Fibroblast of peridontal ligament (primary cell): Measurements from ENCODE around the gene RNASE8.
A peak's percentile ranks its signal among the peaks of the same experiment; 100 is the strongest.

ENCODE experiments used
- DNase-seq: peaks from one replicate; pipeline ENCODE4 v3.0.0-alpha.2; 2010; ENCODE audit errors: extremely low read depth

Gene RNASE8

GRCh38 chr14:21029917-21030316 lies 27.7 kb upstream of the RNASE8 start, which contains the start of gene TPPP2:
Gene TPPP2 (plus strand): TSS chr14:21030217. CDS start chr14:21030582, 365 bp downstream.
- DNase-seq: no peak

DNA sequence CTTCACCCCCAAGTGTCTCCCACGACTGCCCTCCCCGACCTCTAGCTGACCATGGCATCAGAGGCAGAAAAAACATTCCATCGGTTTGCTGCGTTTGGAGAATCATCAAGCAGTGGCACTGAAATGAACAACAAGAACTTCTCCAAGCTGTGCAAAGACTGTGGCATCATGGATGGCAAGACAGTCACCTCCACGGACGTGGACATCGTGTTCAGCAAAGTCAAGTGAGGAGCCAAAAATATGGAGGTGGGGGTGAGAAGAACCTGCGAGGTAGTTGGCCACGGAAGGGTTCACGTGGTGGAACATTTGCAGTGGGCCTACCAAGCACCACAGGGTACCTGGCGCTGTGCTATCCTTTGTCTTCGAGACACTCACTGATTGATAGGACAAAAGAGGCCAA lies 27.1 kb upstream of the RNASE8 start:
- no peak for DNase-seq

GRCh38 chr14:21032326-21033132 lies 25.1 kb upstream of the RNASE8 start:
- DNase-seq: no peak

- no peak for DNase-seq
Observed at GRCh38 chr14:21033133-21033698, 24.4 kb upstream of the RNASE8 start.

- DNase-seq: no peak
Observed at GRCh38 chr14:21034707-21035106, 22.9 kb upstream of the RNASE8 start, which contains the start of gene RNASE13. Gene RNASE13 (minus strand): TSS chr14:21034807. CDS start chr14:21034288, 519 bp downstream.

- DNase-seq: no peak
Observed at GRCh38 chr14:21036751-21037150, 20.9 kb upstream of the RNASE8 start.

- no peak for DNase-seq
Observed at GRCh38 chr14:21037156-21037555, 20.5 kb upstream of the RNASE8 start.

GRCh38 chr14:21038441-21039422 lies 18.9 kb upstream of the RNASE8 start:
- peak; percentile 49 for DNase-seq

GRCh38 chr14:21039585-21040369 lies 17.8 kb upstream of the RNASE8 start:
- DNase-seq: peak; percentile 81

GRCh38 chr14:21040370-21040925 lies 17.2 kb upstream of the RNASE8 start:
- DNase-seq: no peak

DNA sequence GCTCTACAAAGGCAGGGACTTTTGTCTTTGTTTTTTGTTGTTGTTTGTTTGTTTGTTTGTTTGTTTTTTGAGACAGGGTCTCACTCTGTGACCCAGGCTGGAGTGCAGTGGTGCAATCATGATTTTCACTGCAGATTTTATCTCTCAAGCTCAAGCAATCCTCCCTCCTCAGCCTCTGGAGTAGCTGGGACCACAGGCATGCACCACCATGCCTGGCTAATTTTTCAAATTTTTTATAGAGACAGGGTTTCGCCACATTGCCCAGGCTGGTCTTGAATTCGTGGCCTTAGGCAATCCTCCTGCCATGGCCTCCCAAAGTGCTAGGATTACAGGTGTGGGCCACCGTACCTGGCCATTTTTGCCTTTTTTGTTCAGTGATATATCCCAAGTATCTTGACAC lies 16.7 kb upstream of the RNASE8 start:
- DNase-seq: peak; percentile 15

- peak; percentile 41 for DNase-seq
Observed at GRCh38 chr14:21041676-21042433, 15.8 kb upstream of the RNASE8 start, which contains the start of gene RNASE7. Gene RNASE7 (plus strand): TSS chr14:21042362. CDS start chr14:21042993, 631 bp downstream.

DNA sequence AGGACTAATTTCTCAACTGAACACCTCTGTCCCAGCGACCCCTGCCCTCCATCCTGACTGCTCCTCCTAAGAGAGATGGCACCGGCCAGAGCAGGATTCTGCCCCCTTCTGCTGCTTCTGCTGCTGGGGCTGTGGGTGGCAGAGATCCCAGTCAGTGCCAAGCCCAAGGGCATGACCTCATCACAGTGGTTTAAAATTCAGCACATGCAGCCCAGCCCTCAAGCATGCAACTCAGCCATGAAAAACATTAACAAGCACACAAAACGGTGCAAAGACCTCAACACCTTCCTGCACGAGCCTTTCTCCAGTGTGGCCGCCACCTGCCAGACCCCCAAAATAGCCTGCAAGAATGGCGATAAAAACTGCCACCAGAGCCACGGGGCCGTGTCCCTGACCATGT lies 14.7 kb upstream of the RNASE8 start:
- DNase-seq: no peak

GRCh38 chr14:21043387-21043973 lies 14.1 kb upstream of the RNASE8 start:
- no peak for DNase-seq

GRCh38 chr14:21043974-21044618 lies 13.5 kb upstream of the RNASE8 start:
- DNase-seq: no peak

DNA sequence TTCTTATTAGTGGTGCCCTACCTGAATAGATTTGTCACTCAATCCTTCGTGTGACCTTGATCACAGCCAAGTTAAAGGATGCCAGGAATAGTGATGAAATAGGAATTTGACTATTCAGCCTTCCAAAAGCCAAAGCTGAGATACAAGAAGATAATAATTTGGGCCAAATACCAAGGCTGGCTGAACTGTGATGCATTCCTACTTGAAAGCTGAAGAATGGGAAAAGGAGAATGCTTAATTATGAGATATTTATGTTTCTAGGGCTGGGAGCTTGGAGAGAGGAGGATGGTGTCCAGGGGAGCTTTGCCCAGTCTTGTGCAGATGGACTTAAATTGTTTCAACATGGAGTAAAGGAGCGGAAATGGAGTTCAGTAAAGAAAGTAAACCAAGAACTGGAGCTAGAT lies 10.2 kb upstream of the RNASE8 start:
- peak; percentile 69 for DNase-seq

DNA sequence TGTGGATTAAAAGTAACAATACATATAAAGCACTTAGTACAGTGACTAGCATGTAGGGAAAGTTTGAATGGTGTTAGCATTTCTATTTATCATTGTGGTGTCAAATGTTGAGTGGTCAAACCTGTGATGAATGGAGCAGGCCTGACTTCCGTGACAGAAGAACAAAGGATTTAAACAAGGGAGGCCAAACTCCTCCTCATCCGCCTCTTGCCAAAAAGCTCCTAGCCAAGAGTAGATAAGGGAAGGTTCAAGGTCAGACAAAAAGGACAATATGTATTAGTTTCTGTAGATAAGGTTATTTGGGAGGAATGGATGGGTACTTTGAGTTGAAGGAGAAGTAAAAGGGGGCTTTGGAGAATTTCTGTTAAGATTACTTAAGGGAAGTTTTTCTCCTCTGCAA lies 9.0 kb upstream of the RNASE8 start:
- no peak for DNase-seq

DNA sequence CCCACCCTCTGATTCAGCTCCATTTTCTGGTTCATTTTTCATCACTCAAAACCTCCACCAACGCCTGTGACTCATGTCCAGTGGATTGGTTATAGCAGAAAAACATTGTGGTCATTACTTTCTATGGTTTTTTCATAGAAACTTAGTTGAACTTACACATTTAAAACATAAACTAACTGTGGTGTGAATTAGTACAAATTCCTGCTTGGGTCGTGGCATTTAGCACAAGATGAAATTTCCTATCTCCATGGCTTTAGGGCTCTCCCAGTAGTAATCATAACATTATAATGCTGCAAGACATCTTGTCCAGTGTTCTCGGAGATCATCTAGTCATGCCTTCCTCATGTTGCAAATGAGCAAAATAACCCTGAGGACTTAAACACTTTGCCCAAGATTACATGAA lies 8.3 kb upstream of the RNASE8 start:
- DNase-seq: peak; percentile 69

DNA sequence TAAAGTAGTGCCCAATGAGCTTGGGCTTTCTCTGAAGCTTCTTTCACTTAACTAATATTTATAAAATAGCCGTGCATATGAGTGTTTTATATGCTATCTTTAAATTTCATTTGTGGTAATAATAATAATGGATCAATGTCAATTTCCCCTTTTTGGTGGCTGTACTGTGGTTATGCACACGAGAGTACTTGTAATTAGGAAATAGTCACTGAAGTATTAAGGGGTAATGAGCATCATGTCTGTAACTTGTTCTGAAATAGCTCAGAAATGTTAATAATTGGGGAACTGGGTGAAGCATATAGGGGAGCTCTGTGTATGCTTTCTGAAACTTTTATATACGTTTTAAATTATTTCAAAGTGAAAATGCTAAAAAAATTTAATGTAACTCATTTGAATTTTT lies 7.0 kb upstream of the RNASE8 start:
- no peak for DNase-seq
